Fibroblast of lung (primary cell): ENCODE results near the gene KIAA0753. TPM values are rescaled to one million over a fixed set of nuclear protein-coding genes. Genes with fewer than 3 reads are reported as not detected.

Experiments
- DNase-seq, 2 donors: peaks; one replicate each; pipeline versions ENCODE4 v3.0.0 to v3.0.0-alpha.2; 2010; ENCODE audit warnings: low read depth in 2 of 2
- H2AFZ ChIP-seq: 2 replicates; pipeline ENCODE4 v1.5.1; 2012; ENCODE audit warnings: low read length, control low read depth, inconsistent platforms
- H3K27ac ChIP-seq: 2 replicates; pipeline ENCODE4 v1.5.1; 2011; ENCODE audit warnings: low read length, control low read depth; ENCODE audit not compliant: insufficient read depth
- H3K27me3 ChIP-seq: 2 replicates; pipeline ENCODE4 v1.5.1; 2011; ENCODE audit warnings: mild to moderate bottlenecking, low read length; ENCODE audit not compliant: control insufficient read depth, insufficient read depth
- H3K36me3 ChIP-seq: 2 replicates; pipeline ENCODE4 v1.5.1; 2011; ENCODE audit warnings: low read length; ENCODE audit not compliant: control insufficient read depth, insufficient read depth
- H3K4me1 ChIP-seq: 2 replicates; pipeline ENCODE4 v1.5.1; 2011; ENCODE audit warnings: low read length; ENCODE audit not compliant: control insufficient read depth, insufficient read depth; ENCODE audit errors: extremely low read depth
- H3K4me2 ChIP-seq: 2 replicates; pipeline ENCODE4 v1.5.1; 2011; ENCODE audit warnings: low read length, control low read depth; ENCODE audit not compliant: insufficient read depth; ENCODE audit errors: extremely low read depth
- H3K4me3 ChIP-seq, 4 experiments: fragments of 200-600 bp in 1 of 4; sonication (generic) in 1 of 4; replicated peaks in 1 of 4; 2 replicates each; pipeline ENCODE4 v1.5.1; 2011 to 2016; ENCODE audit warnings: low read length in 4 of 4, low read depth in 3 of 4, mild to moderate bottlenecking in 3 of 4, control low read depth in 2 of 4, inconsistent platforms in 1 of 4, mixed read lengths in 1 of 4; ENCODE audit not compliant: insufficient read depth in 1 of 4; ENCODE audit errors: control extremely low read depth in 1 of 4
- H3K79me2 ChIP-seq: 2 replicates; pipeline ENCODE4 v1.5.1; 2012; ENCODE audit warnings: mild to moderate bottlenecking, low read length, inconsistent platforms; ENCODE audit not compliant: control insufficient read depth, insufficient read depth
- H3K9ac ChIP-seq: 2 replicates; pipeline ENCODE4 v1.5.1; 2011; ENCODE audit warnings: mild to moderate bottlenecking, low read length, control low read depth; ENCODE audit not compliant: insufficient read depth
- H3K9me3 ChIP-seq: 2 replicates; pipeline ENCODE4 v1.5.1; 2012; ENCODE audit warnings: low read depth, low read length; ENCODE audit not compliant: control insufficient read depth, insufficient read depth
- H4K20me1 ChIP-seq: 2 replicates; pipeline ENCODE4 v1.5.1; 2011; ENCODE audit warnings: low read length; ENCODE audit not compliant: control insufficient read depth, insufficient read depth; ENCODE audit errors: extremely low read depth
- EZH2 ChIP-seq: IDR thresholded peaks from 2 replicates; pipeline ENCODE4 v1.5.1; 2012; ENCODE audit warnings: low read length, control low read depth, mild to moderate bottlenecking; ENCODE audit errors: missing control alignments
- polyA plus RNA-seq, 2 donors: library from polyadenylated mRNA; depleted of rRNA in 1 of 2; stranded (reverse) in 1 of 2; unstranded in 1 of 2; fragments of >200 nt; gene quantifications; 2 replicates each; pipeline ENCODE4 v1.2.1, GENCODE V29; 2011 to 2012; ENCODE audit warnings: missing spikeins in 1 of 2
- total RNA-seq: library from RNA; depleted of rRNA; stranded (reverse); fragments of >200 nt; gene quantifications from 2 replicates; pipeline ENCODE4 v1.2.1, GENCODE V29; 2014
- TF ChIP-seq, protein P1 (sequence below), 2 donors: IDR thresholded peaks in 1 of 2; conservative IDR thresholded peaks in 1 of 2; 1 replicate in 1 of 2; 2 replicates in 1 of 2; pipeline ENCODE4 v1.5.1; 2011 to 2012; ENCODE audit warnings: low read length in 2 of 2, control low read depth in 1 of 2, inconsistent platforms in 1 of 2, low read depth in 1 of 2, mild to moderate bottlenecking in 1 of 2

Gene KIAA0753
- total and polyA plus RNA-seq, 2 donors (not counting 1 experiment from before 2014, with no cell fraction given) = 5.8 to 12.9 TPM

DNA sequence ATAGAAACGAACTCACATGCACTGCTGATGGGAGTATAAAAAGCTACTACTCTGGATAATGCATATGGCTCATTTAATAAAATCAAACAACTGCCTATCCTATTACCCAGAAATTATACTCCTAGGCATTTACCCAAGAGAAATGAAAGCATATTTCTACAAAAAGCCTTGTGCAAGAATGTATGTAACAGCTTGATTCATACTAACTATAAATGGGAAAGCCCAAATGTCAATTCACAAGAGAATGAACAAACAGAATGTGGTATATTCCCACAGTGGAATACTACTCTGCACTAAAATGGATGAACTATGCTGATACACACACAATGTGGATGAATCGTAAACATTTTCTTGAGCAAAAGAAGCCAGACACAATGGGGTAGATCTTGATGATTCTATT is 38.4 kb downstream of the KIAA0753 start:
- Histone ChIP-seq H3K4me3 (no peak overlapping the region), H3K79me2 (no peaks in the 10 kb centered on the region), H3K27ac (no peak overlapping the region), H2AFZ (no peak overlapping the region), H3K4me1 (no peaks in the 10 kb centered on the region), H3K9ac (no peak overlapping the region), H3K9me3 (no peaks in the 10 kb centered on the region), H3K27me3 (no peaks in the 10 kb centered on the region), H3K36me3 (peaks cover 8% of the 10 kb centered on the region), H3K4me2 (no peak overlapping the region), H4K20me1 (no peaks in the 10 kb centered on the region)
- TF ChIP-seq, protein P1, sequence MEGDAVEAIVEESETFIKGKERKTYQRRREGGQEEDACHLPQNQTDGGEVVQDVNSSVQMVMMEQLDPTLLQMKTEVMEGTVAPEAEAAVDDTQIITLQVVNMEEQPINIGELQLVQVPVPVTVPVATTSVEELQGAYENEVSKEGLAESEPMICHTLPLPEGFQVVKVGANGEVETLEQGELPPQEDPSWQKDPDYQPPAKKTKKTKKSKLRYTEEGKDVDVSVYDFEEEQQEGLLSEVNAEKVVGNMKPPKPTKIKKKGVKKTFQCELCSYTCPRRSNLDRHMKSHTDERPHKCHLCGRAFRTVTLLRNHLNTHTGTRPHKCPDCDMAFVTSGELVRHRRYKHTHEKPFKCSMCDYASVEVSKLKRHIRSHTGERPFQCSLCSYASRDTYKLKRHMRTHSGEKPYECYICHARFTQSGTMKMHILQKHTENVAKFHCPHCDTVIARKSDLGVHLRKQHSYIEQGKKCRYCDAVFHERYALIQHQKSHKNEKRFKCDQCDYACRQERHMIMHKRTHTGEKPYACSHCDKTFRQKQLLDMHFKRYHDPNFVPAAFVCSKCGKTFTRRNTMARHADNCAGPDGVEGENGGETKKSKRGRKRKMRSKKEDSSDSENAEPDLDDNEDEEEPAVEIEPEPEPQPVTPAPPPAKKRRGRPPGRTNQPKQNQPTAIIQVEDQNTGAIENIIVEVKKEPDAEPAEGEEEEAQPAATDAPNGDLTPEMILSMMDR (conservative IDR thresholded peaks at IDR 0.05 in 1 of 2, IDR thresholded peaks at IDR 0.05 in 1 of 2; ENCODE audit: low read depth in 1 of 2, low read length in 2 of 2) = no peak
- TF ChIP-seq EZH2 = no peak
- DNase-seq = no peak

- no peaks in the 10 kb centered on the region for H3K9me3 ChIP-seq
Measured at GRCh38 chr17:6599364-6599763, 41.1 kb downstream of the KIAA0753 start.

DNA sequence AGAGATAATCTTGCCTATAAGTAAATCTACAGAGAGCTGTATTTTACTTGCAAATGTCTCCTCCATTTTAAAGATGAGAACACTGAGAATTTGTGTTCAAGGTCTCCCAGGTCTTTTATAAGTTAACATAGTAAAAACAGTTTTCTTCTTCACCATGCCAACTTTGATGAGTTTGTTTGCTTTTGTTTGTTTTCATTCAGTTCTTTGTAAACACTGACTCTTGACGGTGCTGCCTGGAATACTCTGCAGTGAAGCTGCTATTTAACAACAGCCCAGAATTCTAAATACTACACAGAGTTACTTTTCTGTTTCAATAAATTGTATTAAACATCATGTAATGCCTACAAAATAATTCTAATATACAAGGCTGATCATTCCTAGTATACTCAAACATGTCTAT is 42.8 kb downstream of the KIAA0753 start:
- Histone ChIP-seq H3K4me2 (no peak overlapping the region), H4K20me1 (no peaks in the 10 kb centered on the region), H3K79me2 (no peaks in the 10 kb centered on the region), H3K27me3 (no peaks in the 10 kb centered on the region), H3K9me3 (no peaks in the 10 kb centered on the region), H3K27ac (no peak overlapping the region), H2AFZ (no peak overlapping the region), H3K36me3 (no peaks in the 10 kb centered on the region), H3K4me3 (no peak overlapping the region), H3K4me1 (no peaks in the 10 kb centered on the region), H3K9ac (no peak overlapping the region)
- TF ChIP-seq, protein P1 (conservative IDR thresholded peaks at IDR 0.05 in 1 of 2, IDR thresholded peaks at IDR 0.05 in 1 of 2; ENCODE audit: low read depth in 1 of 2, low read length in 2 of 2) = no peak
- TF ChIP-seq EZH2 = no peak
- DNase-seq = no peak

More at GRCh38 chr17:6599364-6599763, 41.1 kb downstream of the KIAA0753 start:
- no peak overlapping the region for H3K9ac ChIP-seq
- no peak overlapping the region for H3K4me2 ChIP-seq
- H4K20me1 ChIP-seq = no peaks in the 10 kb centered on the region
- no peak overlapping the region for H3K27ac ChIP-seq
- H3K27me3 ChIP-seq = no peaks in the 10 kb centered on the region
- H3K36me3 ChIP-seq = no peaks in the 10 kb centered on the region
- no peaks in the 10 kb centered on the region for H3K4me1 ChIP-seq
- DNase-seq = peak in 1 of 2 donors; percentile 7
- H2AFZ ChIP-seq = no peak overlapping the region
- H3K4me3 ChIP-seq = no peak overlapping the region
- TF ChIP-seq, protein P1 (conservative IDR thresholded peaks at IDR 0.05 in 1 of 2, IDR thresholded peaks at IDR 0.05 in 1 of 2; ENCODE audit: low read depth in 1 of 2, low read length in 2 of 2) = no peak
- no peak for TF ChIP-seq EZH2
- H3K79me2 ChIP-seq = no peaks in the 10 kb centered on the region
